OCI-LY3 (cell line): Measurements from ENCODE around the gene CCDC78.

Source experiments
- CTCF ChIP-seq: fragments of 200-600, 300-600 bp; sonication (generic); IDR thresholded peaks from 2 replicates; pipeline ENCODE4 v1.5.1; 2014; ENCODE audit warnings: antibody characterized with exemption, low read length, low read depth
- EZH2phosphoT487 ChIP-seq: fragments of 200-600 bp; shearing (Covaris generic); IDR thresholded peaks from 2 replicates; pipeline ENCODE4 v1.6.1; 2018; ENCODE audit warnings: antibody characterized with exemption, mixed run types, low read depth

GRCh38 chr16:765488-765865, 39.2 kb upstream of the CCDC78 start:
- no peak for TF ChIP-seq CTCF
- TF ChIP-seq EZH2phosphoT487, result no peak
